Stimulated activated CD8-positive, alpha-beta memory T cell treated with anti-CD3 and anti-CD28 coated beads, Interleukin-12 subunit alpha, Interleukin-12 subunit beta, amount 100 ng/mL, for 1 hour (primary cell): Measurements from ENCODE around the gene CAPS2.
"Not testable (repeated sequence)": the region's sequence is repeated elsewhere in the genome, so short reads cannot be mapped to it uniquely, and the experiment has no call there.

ENCODE experiments used
- DNase-seq: peaks from one replicate; pipeline ENCODE4 v3.0.0-alpha.2; 2020; ENCODE audit warnings: low read depth

Gene CAPS2

GRCh38 chr12:75329918-75330826 is at the start of gene CAPS2:
Gene CAPS2, minus strand, starts transcription at chr12:75330324. Its CDS starts 3,826 bp downstream, at chr12:75326498.
- DNase-seq: peak; percentile 32

- DNase-seq: no peak
Measured at GRCh38 chr12:75378354-75378753, 48.2 kb upstream of the CAPS2 start.

- no peak for DNase-seq
Measured at GRCh38 chr12:75374971-75375370, 44.8 kb upstream of the CAPS2 start.

- DNase-seq: no peak
Measured at GRCh38 chr12:75366629-75367028, 36.5 kb upstream of the CAPS2 start.

- DNase-seq: no peak
Measured at GRCh38 chr12:75364919-75365318, 34.8 kb upstream of the CAPS2 start.

GRCh38 chr12:75361408-75361807 is 31.3 kb upstream of the CAPS2 start:
- DNase-seq: no peak

GRCh38 chr12:75360920-75361319 is 30.8 kb upstream of the CAPS2 start:
- DNase-seq: no peak

- DNase-seq: no peak
Measured at GRCh38 chr12:75354011-75354410, 23.9 kb upstream of the CAPS2 start.

- DNase-seq: no peak
Measured at GRCh38 chr12:75350413-75350812, 20.3 kb upstream of the CAPS2 start.

- no peak for DNase-seq
Measured at GRCh38 chr12:75349946-75350345, 19.8 kb upstream of the CAPS2 start.

GRCh38 chr12:75346215-75346614 is 16.1 kb upstream of the CAPS2 start:
- DNase-seq: not testable (repeated sequence)

- DNase-seq: no peak
Measured at GRCh38 chr12:75345531-75345930, 15.4 kb upstream of the CAPS2 start.

GRCh38 chr12:75341873-75342272 is 11.7 kb upstream of the CAPS2 start:
- no peak for DNase-seq

- DNase-seq: no peak
Measured at GRCh38 chr12:75337905-75338304, 7.8 kb upstream of the CAPS2 start.

GRCh38 chr12:75334384-75335030 is 4.4 kb upstream of the CAPS2 start, which contains the start of gene GLIPR1L1:
Gene GLIPR1L1, plus strand, starts transcription at chr12:75334670. Its CDS starts 59 bp downstream, at chr12:75334729.
- peak; percentile 77 for DNase-seq

- no peak for DNase-seq
Measured at GRCh38 chr12:75327642-75328041, 2.5 kb downstream of the CAPS2 start.

GRCh38 chr12:75323663-75324062 is 6.5 kb downstream of the CAPS2 start:
- DNase-seq: no peak

GRCh38 chr12:75322464-75322863 is 7.7 kb downstream of the CAPS2 start:
- DNase-seq: no peak

GRCh38 chr12:75317784-75318183 is 12.3 kb downstream of the CAPS2 start:
- no peak for DNase-seq

GRCh38 chr12:75315518-75315917 is 14.6 kb downstream of the CAPS2 start:
- no peak for DNase-seq

- DNase-seq: no peak
Measured at GRCh38 chr12:75311369-75311768, 18.8 kb downstream of the CAPS2 start.

GRCh38 chr12:75308279-75308678 is 21.8 kb downstream of the CAPS2 start:
- DNase-seq: no peak
